ENCODE results near the gene GPR6.

The GPR6 gene

GRCh38 chr6:109978174-109979032 lies at the start of gene GPR6:
Gene GPR6, plus strand, starts transcription at chr6:109978311. Its CDS starts 802 bp downstream, at chr6:109979113.
- no peak for DNase-seq (ENCODE audit: low read depth)

- no peak for DNase-seq (ENCODE audit: low read depth)
These were observed 43.8 kb upstream of the GPR6 start for GRCh38 chr6:109934293-109934692.

GRCh38 chr6:109939654-109940053 lies 38.5 kb upstream of the GPR6 start:
- DNase-seq (ENCODE audit: low read depth): no peak

- no peak for DNase-seq (ENCODE audit: low read depth)
These were observed 33.7 kb upstream of the GPR6 start for GRCh38 chr6:109944448-109944847.

- no peak for DNase-seq (ENCODE audit: low read depth)
These were observed 33.0 kb upstream of the GPR6 start for GRCh38 chr6:109945091-109945490.

- DNase-seq (ENCODE audit: low read depth): no peak
These were observed 31.1 kb upstream of the GPR6 start for GRCh38 chr6:109946979-109947378.

GRCh38 chr6:109949281-109950065 lies 28.6 kb upstream of the GPR6 start:
- no peak for DNase-seq (ENCODE audit: low read depth)

- no peak for DNase-seq (ENCODE audit: low read depth)
These were observed 22.6 kb upstream of the GPR6 start for GRCh38 chr6:109955491-109955890.

- DNase-seq (ENCODE audit: low read depth): no peak
These were observed 19.5 kb upstream of the GPR6 start for GRCh38 chr6:109958626-109959025.

GRCh38 chr6:109961611-109962041 lies 16.5 kb upstream of the GPR6 start:
- no peak for DNase-seq (ENCODE audit: low read depth)

- no peak for DNase-seq (ENCODE audit: low read depth)
These were observed 15.8 kb upstream of the GPR6 start for GRCh38 chr6:109962271-109962670.

- no peak for DNase-seq (ENCODE audit: low read depth)
These were observed 14.4 kb upstream of the GPR6 start for GRCh38 chr6:109963598-109964170.

GRCh38 chr6:109964949-109965348 lies 13.2 kb upstream of the GPR6 start:
- no peak for DNase-seq (ENCODE audit: low read depth)

GRCh38 chr6:109966299-109966698 lies 11.8 kb upstream of the GPR6 start:
- DNase-seq (ENCODE audit: low read depth): no peak

- no peak for DNase-seq (ENCODE audit: low read depth)
These were observed 329 bp upstream of the GPR6 start for GRCh38 chr6:109977791-109978173.

GRCh38 chr6:109979033-109979921 lies 1.2 kb downstream of the GPR6 start:
- no peak for DNase-seq (ENCODE audit: low read depth)

GRCh38 chr6:109984410-109984809 lies 6.3 kb downstream of the GPR6 start:
- DNase-seq (ENCODE audit: low read depth): no peak

- DNase-seq (ENCODE audit: low read depth): no peak
These were observed 9.1 kb downstream of the GPR6 start for GRCh38 chr6:109987196-109987595.

- no peak for DNase-seq (ENCODE audit: low read depth)
These were observed 13.3 kb downstream of the GPR6 start for GRCh38 chr6:109991201-109992101.

- DNase-seq (ENCODE audit: low read depth): no peak
These were observed 20.2 kb downstream of the GPR6 start for GRCh38 chr6:109998159-109998785.

Measured in non-pigmented ciliary epithelial cell (primary cell).